Epithelial cell of prostate (primary cell): ENCODE measurements around the gene LY6G6D.

Experiments used
- DNase-seq: peaks from one replicate; pipeline ENCODE4 v3.0.0-alpha.2; 2011; ENCODE audit warnings: low read depth, low spot score
- H3K27ac ChIP-seq: fragments of 450-650 bp; 2 replicates; pipeline ENCODE4 v1.5.1; 2017; ENCODE audit warnings: mild to moderate bottlenecking

LY6G6D gene

GRCh38 chr6:31733734-31734133, 18.6 kb downstream of the LY6G6D start:
- H3K27ac ChIP-seq = peak overlapping the region; percentile 96
- no peak for DNase-seq

GRCh38 chr6:31734247-31734820, 19.2 kb downstream of the LY6G6D start:
- peak overlapping the region; percentile 96 for H3K27ac ChIP-seq
- no peak for DNase-seq

GRCh38 chr6:31734821-31735406, 19.8 kb downstream of the LY6G6D start:
- no peak for DNase-seq
- H3K27ac ChIP-seq = peak overlapping the region; percentile 96

GRCh38 chr6:31736021-31736767, 21.0 kb downstream of the LY6G6D start, which contains the start of gene CLIC1:
TSS of gene CLIC1 (minus strand) at chr6:31736530. CDS start at chr6:31736300, 230 bp downstream.
- DNase-seq = no peak
- H3K27ac ChIP-seq = peak within 1 kb of the TSS; percentile 96

- peak overlapping the region; percentile 96 for H3K27ac ChIP-seq
- no peak for DNase-seq
Measured at GRCh38 chr6:31736768-31737314, 21.7 kb downstream of the LY6G6D start.

GRCh38 chr6:31737315-31737990, 22.3 kb downstream of the LY6G6D start:
- H3K27ac ChIP-seq = peak overlapping the region; percentile 96
- DNase-seq = no peak

GRCh38 chr6:31737991-31738979, 23.1 kb downstream of the LY6G6D start:
- no peak for DNase-seq
- H3K27ac ChIP-seq = peak overlapping the region; percentile 96

- H3K27ac ChIP-seq = peak within 1 kb of the TSS; percentile 96
- DNase-seq = peak; percentile 93
Measured at GRCh38 chr6:31739639-31740396, 24.7 kb downstream of the LY6G6D start, which contains the start of gene MSH5. TSS of gene MSH5 (plus strand) at chr6:31740005. CDS start at chr6:31740467, 462 bp downstream.

GRCh38 chr6:31740397-31741223, 25.5 kb downstream of the LY6G6D start:
- H3K27ac ChIP-seq = peak overlapping the region; percentile 43
- DNase-seq = no peak

- H3K27ac ChIP-seq = no peak overlapping the region
- no peak for DNase-seq
Measured at GRCh38 chr6:31741815-31742214, 26.7 kb downstream of the LY6G6D start.

GRCh38 chr6:31742894-31743293, 27.7 kb downstream of the LY6G6D start:
- H3K27ac ChIP-seq = no peak overlapping the region
- DNase-seq = no peak

- no peak for DNase-seq
- no peak overlapping the region for H3K27ac ChIP-seq
Measured at GRCh38 chr6:31744422-31744821, 29.3 kb downstream of the LY6G6D start.

GRCh38 chr6:31749301-31750036, 34.3 kb downstream of the LY6G6D start:
- no peak for DNase-seq
- no peak overlapping the region for H3K27ac ChIP-seq

GRCh38 chr6:31750411-31751022, 35.4 kb downstream of the LY6G6D start:
- DNase-seq = no peak
- no peak overlapping the region for H3K27ac ChIP-seq

- no peak overlapping the region for H3K27ac ChIP-seq
- DNase-seq = no peak
Measured at GRCh38 chr6:31752739-31753319, 37.7 kb downstream of the LY6G6D start.

GRCh38 chr6:31758281-31758680, 43.1 kb downstream of the LY6G6D start:
- no peak overlapping the region for H3K27ac ChIP-seq
- DNase-seq = no peak
